Kidney epithelial cell (primary cell): ENCODE results near the gene FKBP6. TPM values are rescaled to one million over a fixed set of nuclear protein-coding genes. Genes with fewer than 3 reads are reported as not detected.
"Not testable (repeated sequence)": the region's sequence is repeated elsewhere in the genome, so short reads cannot be mapped to it uniquely, and the experiment has no call there.

Source experiments
- DNase-seq: peaks from one replicate; pipeline ENCODE4 v3.0.0-alpha.2; 2010; ENCODE audit warnings: low read depth
- H3K27me3 ChIP-seq: 2 replicates; pipeline ENCODE4 v1.6.0; 2011; ENCODE audit warnings: low read length; ENCODE audit not compliant: control insufficient read depth, insufficient read depth
- H3K36me3 ChIP-seq: 2 replicates; pipeline ENCODE4 v1.5.1; 2011; ENCODE audit warnings: low read length; ENCODE audit not compliant: control insufficient read depth, insufficient read depth
- H3K4me3 ChIP-seq: 2 replicates; pipeline ENCODE4 v1.5.1; 2011; ENCODE audit warnings: low read depth, mild to moderate bottlenecking, control low read depth, low read length
- CTCF ChIP-seq: IDR thresholded peaks from 2 replicates; pipeline ENCODE4 v1.5.1; 2011; ENCODE audit warnings: mild to moderate bottlenecking, moderate library complexity, low read length, control low read depth, inconsistent platforms; ENCODE audit not compliant: insufficient read depth, poor library complexity, severe bottlenecking
- total RNA-seq: library from RNA; depleted of rRNA; stranded (reverse); fragments of >200 nt; gene quantifications from 2 replicates; pipeline ENCODE4 v1.2.3, GENCODE V29; 2015

The FKBP6 gene
- total RNA-seq, 1 donor from 2014 or later = not detected

- TF ChIP-seq CTCF = no peak
- Histone ChIP-seq H3K36me3 (no peaks in the 10 kb centered on the region), H3K27me3 (no peaks in the 10 kb centered on the region), H3K4me3 (no peak overlapping the region)
- no peak for DNase-seq
Observed at GRCh38 chr7:73387908-73388414, 60.0 kb downstream of the FKBP6 start.

GRCh38 chr7:73391396-73391795 is 63.4 kb downstream of the FKBP6 start:
- TF ChIP-seq CTCF = no peak

GRCh38 chr7:73394422-73394821 is 66.5 kb downstream of the FKBP6 start:
- Histone ChIP-seq H3K36me3 (no peaks in the 10 kb centered on the region), H3K4me3 (no peak overlapping the region), H3K27me3 (no peaks in the 10 kb centered on the region)
- no peak for TF ChIP-seq CTCF
- no peak for DNase-seq

More at GRCh38 chr7:73391396-73391795, 63.4 kb downstream of the FKBP6 start:
- H3K4me3 ChIP-seq = no peak overlapping the region
- H3K36me3 ChIP-seq = no peaks in the 10 kb centered on the region
- no peak for DNase-seq
- no peaks in the 10 kb centered on the region for H3K27me3 ChIP-seq

- DNase-seq = no peak
- no peak for TF ChIP-seq CTCF
- Histone ChIP-seq H3K4me3 (no peak overlapping the region), H3K27me3 (no peaks in the 10 kb centered on the region), H3K36me3 (no peaks in the 10 kb centered on the region)
Observed at GRCh38 chr7:73395538-73396503, 67.9 kb downstream of the FKBP6 start.

- Histone ChIP-seq H3K27me3 (no peaks in the 10 kb centered on the region), H3K36me3 (no peaks in the 10 kb centered on the region), H3K4me3 (no peak overlapping the region)
- no peak for DNase-seq
- TF ChIP-seq CTCF = no peak
Observed at GRCh38 chr7:73397521-73398281, 69.7 kb downstream of the FKBP6 start.

- DNase-seq = peak; percentile 26
- H3K36me3 ChIP-seq, H3K27me3 ChIP-seq: not testable (repeated sequence)
- H3K4me3 ChIP-seq = peak overlapping the region; percentile 15
Observed at GRCh38 chr7:73399185-73400050, 71.5 kb downstream of the FKBP6 start.

GRCh38 chr7:73404860-73405259 is 76.9 kb downstream of the FKBP6 start:
- not testable (repeated sequence) for H3K4me3 ChIP-seq, H3K36me3 ChIP-seq, DNase-seq, H3K27me3 ChIP-seq
